GM10248 (cell line): Measurements from ENCODE around the gene UBR3.
"Not testable (repeated sequence)": the region's sequence is repeated elsewhere in the genome, so short reads cannot be mapped to it uniquely, and the experiment has no call there.

Experiments
- CTCF ChIA-PET: fragments of 300-600 bp; sonication (Branson Sonifier 250); formaldehyde crosslinking; extraction: SDS; loops from one replicate; lab custom pipeline; 2021; ENCODE audit warnings: antibody characterized with exemption; lab: Yijun Ruan, JAX
- POLR2A ChIA-PET: fragments of 350-650 bp; sonication (Branson Sonifier 250); formaldehyde crosslinking; extraction: SDS; loops from one replicate; lab custom pipeline; 2020; ENCODE audit warnings: antibody characterized with exemption; lab: Yijun Ruan, JAX
- DNase-seq: peaks from one replicate; pipeline ENCODE4 v3.0.0; 2012; ENCODE audit errors: extremely low spot score
- TF ChIP-seq, protein P1 (sequence below): IDR thresholded peaks from 2 replicates; pipeline ENCODE4 v1.5.1; 2012; ENCODE audit warnings: mild to moderate bottlenecking, low read depth; ENCODE audit errors: extremely low read depth, missing control alignments, control extremely low read depth

Gene UBR3

DNA sequence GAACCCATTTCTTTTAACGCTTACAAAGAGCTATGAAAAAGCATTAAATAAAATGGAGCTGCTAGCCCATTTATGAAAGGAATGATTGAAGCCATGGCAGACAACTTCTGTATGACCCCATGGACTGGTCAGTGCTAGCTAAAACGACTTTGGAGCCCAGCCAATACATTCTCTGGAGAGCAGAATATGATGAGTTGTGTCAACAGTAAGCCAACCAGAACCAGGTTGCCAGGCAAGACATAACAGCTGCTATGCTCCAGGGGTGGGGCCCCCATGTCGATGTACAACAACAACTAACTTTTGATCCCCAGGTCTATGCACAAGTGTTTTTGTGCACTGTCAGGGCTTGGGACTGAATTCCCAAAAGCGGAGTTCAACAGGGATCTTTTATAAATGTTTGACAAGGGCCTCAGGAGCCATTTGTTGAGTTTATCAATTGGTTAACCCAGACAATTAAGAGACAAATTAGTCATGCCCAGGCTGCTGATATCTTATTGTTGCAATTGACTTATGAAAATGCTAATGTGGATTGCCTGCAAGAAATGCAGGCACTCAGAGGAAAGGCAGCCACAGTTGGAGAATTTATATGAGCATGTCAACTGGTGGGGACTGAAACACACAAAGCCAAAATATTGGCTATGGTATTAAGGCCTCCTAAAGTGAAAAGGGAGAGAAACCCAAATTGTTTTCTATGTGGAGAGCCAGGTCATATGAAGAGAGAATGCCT lies 286.1 kb downstream of the UBR3 start:
- POLR2A ChIA-PET: no interaction called here
- no peak for DNase-seq
- CTCF ChIA-PET: interaction anchor here (1.0 kb wide), 1 partner anchor 9 kb away, joined by 3 read pairs; no protein-coding TSS in a partner anchor
- TF ChIP-seq, protein P1, sequence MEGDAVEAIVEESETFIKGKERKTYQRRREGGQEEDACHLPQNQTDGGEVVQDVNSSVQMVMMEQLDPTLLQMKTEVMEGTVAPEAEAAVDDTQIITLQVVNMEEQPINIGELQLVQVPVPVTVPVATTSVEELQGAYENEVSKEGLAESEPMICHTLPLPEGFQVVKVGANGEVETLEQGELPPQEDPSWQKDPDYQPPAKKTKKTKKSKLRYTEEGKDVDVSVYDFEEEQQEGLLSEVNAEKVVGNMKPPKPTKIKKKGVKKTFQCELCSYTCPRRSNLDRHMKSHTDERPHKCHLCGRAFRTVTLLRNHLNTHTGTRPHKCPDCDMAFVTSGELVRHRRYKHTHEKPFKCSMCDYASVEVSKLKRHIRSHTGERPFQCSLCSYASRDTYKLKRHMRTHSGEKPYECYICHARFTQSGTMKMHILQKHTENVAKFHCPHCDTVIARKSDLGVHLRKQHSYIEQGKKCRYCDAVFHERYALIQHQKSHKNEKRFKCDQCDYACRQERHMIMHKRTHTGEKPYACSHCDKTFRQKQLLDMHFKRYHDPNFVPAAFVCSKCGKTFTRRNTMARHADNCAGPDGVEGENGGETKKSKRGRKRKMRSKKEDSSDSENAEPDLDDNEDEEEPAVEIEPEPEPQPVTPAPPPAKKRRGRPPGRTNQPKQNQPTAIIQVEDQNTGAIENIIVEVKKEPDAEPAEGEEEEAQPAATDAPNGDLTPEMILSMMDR: no peak

GRCh38 chr2:170115501-170116229 lies 288.4 kb downstream of the UBR3 start:
- CTCF ChIA-PET: interaction anchor here (1.2 kb wide), 1 partner anchor 10 kb away, joined by 4 read pairs; no protein-coding TSS in a partner anchor
- TF ChIP-seq, protein P1: no peak
- POLR2A ChIA-PET: no interaction called here

DNA sequence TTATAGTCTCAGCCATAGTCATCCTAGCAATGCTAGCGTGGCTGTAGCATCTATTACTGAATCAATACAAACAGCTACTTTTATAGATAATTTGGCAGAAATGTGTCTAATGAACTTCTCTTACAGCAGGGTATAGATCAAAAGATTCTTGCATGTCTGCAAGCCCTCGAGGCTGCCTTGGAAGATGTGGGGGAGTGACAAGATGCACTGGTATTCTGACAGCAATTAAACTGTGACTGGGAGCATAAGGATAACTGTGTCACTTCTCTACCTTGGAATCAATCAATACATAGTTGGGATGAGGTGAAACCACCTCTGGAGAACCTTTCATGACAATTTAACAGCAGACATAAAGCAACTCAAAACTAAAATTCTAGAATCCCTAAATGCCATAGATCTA lies 291.4 kb downstream of the UBR3 start:
- TF ChIP-seq, protein P1: no peak
- no peak for DNase-seq
- ChIA-PET CTCF (interaction anchor here (1.2 kb wide), 1 partner anchor 10 kb away, joined by 3 read pairs; no protein-coding TSS in a partner anchor), POLR2A (no interaction called here)

More at GRCh38 chr2:170115501-170116229, 288.4 kb downstream of the UBR3 start:
- DNase-seq: no peak

GRCh38 chr2:170119326-170119725 lies 292.1 kb downstream of the UBR3 start:
- DNase-seq, POLR2A ChIA-PET: not testable (repeated sequence)
- CTCF ChIA-PET: interaction anchor here (1.2 kb wide), 1 partner anchor 10 kb away, joined by 3 read pairs; no protein-coding TSS in a partner anchor

- DNase-seq: no peak
- POLR2A ChIA-PET: no interaction called here
- TF ChIP-seq, protein P1: no peak
- CTCF ChIA-PET: no interaction called here
Observed at GRCh38 chr2:170121689-170122088, 294.4 kb downstream of the UBR3 start.

- no peak for DNase-seq
- TF ChIP-seq, protein P1: no peak
- ChIA-PET CTCF (no interaction called here), POLR2A (no interaction called here)
Observed at GRCh38 chr2:170122883-170123547, 295.8 kb downstream of the UBR3 start.
